D721Med (cell line): ENCODE results near the gene MRPS15.

Experiments
- DNase-seq: peaks from one replicate; pipeline ENCODE4 v3.0.0; 2011; ENCODE audit warnings: low spot score; ENCODE audit not compliant: insufficient read length
- FAIRE-seq: peaks from 2 replicates; lab custom pipeline; 2011; peaks lifted over from hg19 to GRCh38; lab: Jason Lieb, UNC
- TF ChIP-seq, protein P1 (sequence below): IDR thresholded peaks from 2 replicates; pipeline ENCODE4 v1.5.1; 2012; ENCODE audit warnings: mild to moderate bottlenecking, control low read depth; ENCODE audit not compliant: insufficient read depth; ENCODE audit errors: missing control alignments

Gene MRPS15

DNA sequence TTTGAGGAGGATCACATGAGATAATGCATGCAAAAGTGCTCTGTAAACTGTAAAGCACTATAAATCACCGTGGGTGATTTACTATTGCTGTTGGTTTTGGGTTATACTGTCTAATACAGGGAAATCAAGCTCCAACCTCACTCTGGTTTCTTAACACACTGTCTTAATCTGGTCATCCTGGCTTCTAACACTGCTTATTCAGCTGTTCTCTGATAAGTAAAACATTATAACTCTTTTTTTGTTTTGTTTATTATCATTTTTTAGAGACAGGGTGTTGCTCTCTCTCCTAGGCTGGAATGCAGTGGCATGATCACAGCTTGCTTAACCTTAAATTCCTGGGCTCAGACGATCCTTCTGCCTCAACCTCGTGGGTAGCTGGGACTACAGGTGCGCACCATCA is 44.6 kb downstream of the MRPS15 start:
- DNase-seq, result no peak
- TF ChIP-seq, protein P1, sequence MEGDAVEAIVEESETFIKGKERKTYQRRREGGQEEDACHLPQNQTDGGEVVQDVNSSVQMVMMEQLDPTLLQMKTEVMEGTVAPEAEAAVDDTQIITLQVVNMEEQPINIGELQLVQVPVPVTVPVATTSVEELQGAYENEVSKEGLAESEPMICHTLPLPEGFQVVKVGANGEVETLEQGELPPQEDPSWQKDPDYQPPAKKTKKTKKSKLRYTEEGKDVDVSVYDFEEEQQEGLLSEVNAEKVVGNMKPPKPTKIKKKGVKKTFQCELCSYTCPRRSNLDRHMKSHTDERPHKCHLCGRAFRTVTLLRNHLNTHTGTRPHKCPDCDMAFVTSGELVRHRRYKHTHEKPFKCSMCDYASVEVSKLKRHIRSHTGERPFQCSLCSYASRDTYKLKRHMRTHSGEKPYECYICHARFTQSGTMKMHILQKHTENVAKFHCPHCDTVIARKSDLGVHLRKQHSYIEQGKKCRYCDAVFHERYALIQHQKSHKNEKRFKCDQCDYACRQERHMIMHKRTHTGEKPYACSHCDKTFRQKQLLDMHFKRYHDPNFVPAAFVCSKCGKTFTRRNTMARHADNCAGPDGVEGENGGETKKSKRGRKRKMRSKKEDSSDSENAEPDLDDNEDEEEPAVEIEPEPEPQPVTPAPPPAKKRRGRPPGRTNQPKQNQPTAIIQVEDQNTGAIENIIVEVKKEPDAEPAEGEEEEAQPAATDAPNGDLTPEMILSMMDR, result no peak
- FAIRE-seq, result no peak

DNA sequence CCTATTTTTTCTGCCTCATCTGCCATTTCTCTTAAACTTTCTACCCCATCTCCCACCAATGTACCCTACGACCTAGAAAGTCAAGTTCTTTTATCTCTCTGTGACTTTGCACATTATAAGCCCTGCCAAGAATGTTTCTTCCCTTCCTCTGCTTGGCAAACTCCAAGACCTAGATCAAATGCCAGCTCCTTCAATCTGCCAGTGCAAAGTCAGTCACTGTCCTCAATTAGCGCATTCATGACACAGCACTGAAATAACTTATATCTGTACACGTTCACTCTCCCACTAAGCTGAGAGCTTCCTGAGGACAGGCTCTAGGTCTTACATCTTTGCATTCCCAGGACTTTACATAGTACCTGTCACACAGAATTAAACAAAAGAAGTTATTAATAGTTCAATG is 45.0 kb downstream of the MRPS15 start:
- no peak for DNase-seq
- no peak for FAIRE-seq
- TF ChIP-seq, protein P1, result no peak

DNA sequence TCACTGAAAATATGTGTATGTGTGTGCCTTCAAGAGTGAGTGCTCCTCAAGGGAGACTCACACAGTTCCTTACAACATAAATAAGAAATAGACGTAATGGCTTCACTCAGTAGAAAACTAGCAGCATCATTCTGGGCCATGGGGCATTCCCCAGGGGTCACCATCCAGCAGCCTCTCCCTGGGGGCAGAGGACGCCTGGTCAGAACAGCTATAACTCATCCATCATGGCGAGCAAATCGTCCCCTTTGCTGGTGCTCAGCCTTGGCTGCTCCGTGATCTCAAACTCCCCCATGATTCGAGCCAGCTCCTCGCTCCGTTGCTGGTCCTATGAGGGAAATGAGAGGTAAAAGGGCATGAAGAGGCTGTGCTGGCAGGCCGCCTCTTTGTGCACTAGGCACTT is 46.3 kb downstream of the MRPS15 start:
- no peak for FAIRE-seq
- no peak for DNase-seq
- TF ChIP-seq, protein P1, result no peak

DNA sequence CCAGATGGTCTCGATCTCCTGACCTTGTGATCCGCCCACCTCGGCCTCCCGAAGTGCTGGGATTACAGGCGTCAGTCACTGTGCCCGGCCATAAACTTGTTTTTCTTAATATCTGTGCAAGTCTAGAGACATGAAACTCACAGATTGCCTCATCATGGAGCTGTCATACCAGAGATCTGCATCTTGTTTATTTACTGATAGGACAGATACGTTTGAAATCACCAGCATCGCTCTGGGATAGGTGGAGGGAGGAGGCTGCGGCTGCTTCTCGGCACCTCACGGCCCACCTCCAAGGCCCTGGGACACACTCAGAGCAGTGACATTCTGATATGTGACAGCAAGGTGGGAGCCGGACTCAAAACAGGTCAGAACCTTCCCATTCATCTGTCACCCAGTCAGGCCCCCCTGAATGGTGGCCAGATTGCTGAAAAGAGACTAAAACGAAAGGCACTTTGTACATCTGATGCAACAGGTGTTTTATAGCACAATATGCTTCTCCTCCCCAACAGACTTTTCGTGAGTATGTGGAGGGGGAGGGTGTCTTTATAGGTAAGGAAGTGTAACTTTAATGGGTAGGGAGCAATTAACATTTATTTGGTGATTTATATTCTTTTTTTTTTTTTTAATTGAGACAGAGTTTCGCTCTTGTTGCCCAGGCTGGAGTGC is 48.4 kb downstream of the MRPS15 start:
- TF ChIP-seq, protein P1, result no peak
- DNase-seq (no peak), FAIRE-seq (no peak)

DNA sequence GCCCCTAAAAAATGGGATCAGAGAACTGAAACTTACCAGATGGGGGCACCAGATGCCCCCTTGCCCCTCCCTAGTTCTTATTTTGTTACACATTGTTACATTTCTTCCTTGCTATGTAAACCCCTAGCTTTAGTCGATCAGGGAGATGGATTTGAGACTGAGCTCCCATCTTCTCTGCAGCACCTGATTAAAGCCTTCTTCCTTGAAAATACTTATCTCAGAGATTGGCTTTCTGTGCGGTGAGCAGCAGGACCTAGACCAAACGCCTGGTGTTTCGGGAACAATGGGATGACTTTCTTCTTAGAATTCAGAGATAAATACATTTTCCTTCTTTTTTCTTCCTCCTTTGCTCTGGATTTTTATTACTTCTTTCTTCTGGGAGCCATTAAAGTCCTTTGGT is 49.8 kb downstream of the MRPS15 start:
- TF ChIP-seq, protein P1, result no peak
- DNase-seq (no peak), FAIRE-seq (no peak)

DNA sequence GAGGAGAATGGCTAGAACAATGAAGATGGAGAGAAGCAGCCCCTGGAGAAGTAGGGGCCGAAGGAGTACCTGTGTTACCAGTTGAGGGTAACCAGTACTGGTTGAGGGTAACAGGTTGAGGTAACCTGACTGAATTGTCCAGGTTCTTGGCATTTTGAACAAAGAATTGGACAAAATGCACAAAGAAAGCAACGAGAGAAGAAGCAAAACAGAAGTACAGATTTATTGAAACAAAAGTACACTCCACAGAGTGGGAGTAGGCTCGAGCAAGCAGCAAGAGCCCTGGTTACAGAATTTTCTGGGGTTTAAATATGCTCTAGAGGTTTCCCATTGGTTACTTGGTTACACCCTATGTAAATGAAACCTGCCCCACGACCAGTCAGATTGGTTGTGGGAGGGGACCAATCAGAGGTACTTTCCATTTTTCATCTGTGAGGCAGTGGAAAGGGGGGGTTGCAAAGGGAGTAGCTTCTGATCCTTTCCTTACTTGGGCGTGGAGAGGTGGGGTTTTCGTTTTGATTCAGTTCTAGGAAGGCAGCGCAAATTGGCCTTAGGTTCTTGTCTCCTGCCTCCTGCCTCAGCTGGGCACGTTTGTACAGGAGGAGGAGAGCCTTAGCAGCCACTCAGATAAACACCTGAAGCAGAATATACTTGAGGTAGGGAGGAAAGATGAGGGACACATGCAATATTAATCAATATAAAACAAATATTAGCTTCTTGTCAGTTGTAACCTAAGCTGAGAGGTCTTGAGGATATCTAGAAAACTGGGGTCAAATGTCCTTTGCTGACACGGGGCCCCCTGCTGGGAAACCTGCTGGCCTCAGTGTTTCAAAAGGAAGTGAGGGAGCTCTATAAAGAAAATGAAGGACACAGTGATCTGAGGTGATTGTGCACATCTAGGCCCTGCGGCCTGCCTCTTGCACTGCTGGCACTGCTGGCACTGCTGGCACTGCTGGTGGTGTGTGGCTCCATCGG is 52.2 kb downstream of the MRPS15 start:
- FAIRE-seq (no peak), DNase-seq (no peak)
- TF ChIP-seq, protein P1, result no peak
